Activated CD4-positive, CD25-positive, alpha-beta regulatory T cell treated with anti-CD3 and anti-CD28 coated beads, Interleukin-2, amount 50 U/mL, for 16 hours (primary cell): ENCODE data around the gene PLIN5.
A peak's percentile ranks its signal among the peaks of the same experiment; 100 is the strongest.
"Not testable (repeated sequence)": the region's sequence is repeated elsewhere in the genome, so short reads cannot be mapped to it uniquely, and the experiment has no call there.

Experiments used
- DNase-seq: peaks from one replicate; pipeline ENCODE4 v3.0.0-alpha.2; 2020; ENCODE audit warnings: low read depth, low spot score

PLIN5 gene

GRCh38 chr19:4567584-4568071 is 32.6 kb upstream of the PLIN5 start:
- DNase-seq: peak; percentile 29

DNA sequence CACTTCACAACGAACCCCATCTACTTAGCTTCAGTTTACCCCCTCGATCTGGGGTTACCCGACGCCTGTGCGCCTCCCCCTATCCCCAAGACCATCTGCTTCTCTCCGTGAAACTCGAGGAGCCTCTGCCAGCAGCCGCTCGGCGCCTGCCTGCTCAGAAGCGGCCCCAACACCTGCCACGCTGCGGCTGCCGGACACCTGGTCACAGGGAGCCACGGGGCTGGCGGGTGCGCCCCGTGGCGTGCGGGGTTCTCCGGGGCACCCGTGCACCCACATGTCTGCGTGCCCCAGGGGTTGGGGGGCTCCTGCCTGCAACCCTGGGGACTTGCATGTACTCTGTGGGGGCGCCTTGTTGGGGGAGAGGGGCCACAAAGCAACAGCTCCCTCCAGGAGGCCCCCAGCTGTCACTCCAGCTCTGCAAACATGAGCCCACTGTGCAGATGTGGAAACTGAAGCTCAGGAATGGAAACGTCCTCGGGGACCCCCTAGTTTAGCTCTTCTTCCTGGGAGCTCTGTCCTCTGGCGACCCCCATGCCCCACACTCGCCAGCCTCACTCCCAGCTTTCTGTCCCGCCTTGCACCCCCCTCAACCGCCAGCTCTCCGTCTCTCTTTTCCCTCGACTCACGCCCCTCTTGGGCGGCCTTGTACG is 31.5 kb upstream of the PLIN5 start:
- DNase-seq: no peak

GRCh38 chr19:4563562-4563961 is 28.5 kb upstream of the PLIN5 start:
- DNase-seq: not testable (repeated sequence)

DNA sequence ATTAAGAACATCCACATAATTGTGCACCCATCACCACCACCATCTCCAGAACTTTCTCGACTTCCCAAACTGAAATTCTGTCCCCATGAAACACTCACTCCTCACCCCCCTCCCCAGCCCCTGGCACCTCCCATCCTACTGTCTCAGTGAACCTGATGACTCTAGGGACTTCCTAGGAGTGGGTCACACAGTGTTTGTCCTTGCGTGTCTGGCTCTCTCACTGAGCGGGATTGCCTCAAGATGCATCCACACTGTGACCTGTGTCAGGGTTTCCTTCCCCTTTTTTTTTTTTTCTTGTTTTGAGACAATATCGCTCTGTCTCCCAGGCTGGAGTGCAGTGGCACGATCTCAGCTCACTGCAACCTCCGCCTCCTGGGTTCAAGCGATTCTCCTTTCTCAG is 27.1 kb upstream of the PLIN5 start:
- DNase-seq: not testable (repeated sequence)

GRCh38 chr19:4559569-4559968 is 24.5 kb upstream of the PLIN5 start, which contains the start of gene SEMA6B:
Gene SEMA6B, minus strand, starts transcription at chr19:4559684. Its CDS starts 1,227 bp downstream, at chr19:4558457.
- no peak for DNase-seq

GRCh38 chr19:4557971-4558941 is 23.2 kb upstream of the PLIN5 start:
- no peak for DNase-seq

DNA sequence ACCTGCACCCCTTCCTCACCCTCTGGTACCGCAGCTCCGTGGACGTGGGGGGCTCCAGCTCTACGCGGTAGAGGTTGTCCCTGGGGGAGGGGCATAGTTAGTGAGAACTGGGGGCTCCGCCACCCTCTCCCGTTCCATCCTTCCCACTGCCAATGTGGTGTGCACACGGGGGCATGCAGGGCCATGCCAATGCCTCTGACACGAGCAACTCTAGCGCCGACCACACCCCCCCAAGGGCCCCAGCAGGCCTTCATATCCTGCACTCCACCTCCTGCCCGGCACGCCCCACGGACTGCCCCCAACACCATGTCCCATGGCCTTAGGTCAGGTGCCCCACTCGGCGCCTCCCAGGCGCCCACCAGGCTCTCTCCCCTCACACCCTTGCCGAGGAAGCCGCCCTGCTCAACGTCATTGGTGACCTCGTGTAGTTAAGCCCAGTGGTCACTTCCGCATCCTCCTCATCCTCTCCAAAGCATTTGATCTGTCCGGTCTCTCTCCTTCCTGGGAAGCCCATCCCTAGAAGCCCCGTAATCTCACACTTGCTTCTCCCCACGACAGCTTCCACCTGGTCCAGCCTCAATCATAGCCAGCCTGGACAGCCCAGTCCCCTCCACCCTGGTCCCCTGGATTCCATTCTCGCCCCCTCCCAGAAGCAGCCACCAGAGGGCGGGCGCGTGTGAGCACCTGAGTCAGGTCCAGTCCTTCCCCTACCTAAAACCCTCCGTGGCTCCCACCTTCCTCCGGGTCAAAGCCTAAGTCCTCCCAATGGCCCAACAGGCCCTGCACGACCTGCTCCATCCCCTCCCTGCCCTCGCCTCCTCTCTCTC is 22.3 kb upstream of the PLIN5 start:
- no peak for DNase-seq

GRCh38 chr19:4556597-4557127 is 21.6 kb upstream of the PLIN5 start:
- no peak for DNase-seq

DNA sequence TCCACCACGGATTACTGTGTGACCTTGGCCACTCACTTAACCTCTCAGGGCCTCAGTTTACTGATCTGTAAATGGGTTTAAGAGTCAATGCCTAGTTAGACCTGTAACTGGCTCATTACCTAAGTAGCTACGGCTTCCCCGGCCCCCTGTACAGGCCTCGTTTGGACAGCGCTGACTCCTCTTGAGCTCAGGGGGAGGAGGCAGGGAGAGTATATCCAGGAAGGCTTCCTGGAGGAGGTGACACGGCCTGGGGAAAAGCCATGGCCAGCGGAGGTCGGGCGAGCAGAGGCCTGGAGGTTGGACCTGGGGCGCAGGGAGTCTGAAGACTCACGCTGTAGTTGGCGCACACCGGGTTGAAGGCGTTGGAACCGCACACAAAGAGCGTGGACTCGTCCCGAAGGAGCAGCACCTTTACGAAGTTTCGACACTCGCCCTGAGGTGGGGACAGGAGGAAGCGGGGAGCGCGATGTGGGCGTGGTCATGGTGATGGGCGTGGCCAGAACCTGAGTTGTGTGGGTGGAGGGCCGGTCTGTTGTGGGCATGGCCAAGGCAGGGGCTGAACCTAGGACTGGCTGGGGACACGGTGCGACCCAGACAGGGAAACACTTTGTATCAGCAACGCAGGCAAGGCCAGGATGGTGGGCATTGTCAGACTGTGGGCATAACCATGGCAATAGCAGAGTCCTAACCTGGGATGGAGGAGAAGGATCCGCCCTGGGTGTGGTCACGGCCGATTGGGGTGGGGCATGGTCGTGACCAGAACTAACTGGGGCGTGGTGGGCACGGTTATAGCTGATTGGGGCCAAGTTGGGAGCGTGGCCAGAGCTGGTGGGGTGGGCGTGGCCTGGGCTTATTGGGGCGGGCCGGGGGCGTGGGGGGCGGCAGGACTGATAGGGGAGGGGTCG is 20.9 kb upstream of the PLIN5 start:
- DNase-seq: no peak

GRCh38 chr19:4554717-4555116 is 19.7 kb upstream of the PLIN5 start:
- no peak for DNase-seq

- no peak for DNase-seq
Observed at GRCh38 chr19:4553775-4554174, 18.8 kb upstream of the PLIN5 start.

DNA sequence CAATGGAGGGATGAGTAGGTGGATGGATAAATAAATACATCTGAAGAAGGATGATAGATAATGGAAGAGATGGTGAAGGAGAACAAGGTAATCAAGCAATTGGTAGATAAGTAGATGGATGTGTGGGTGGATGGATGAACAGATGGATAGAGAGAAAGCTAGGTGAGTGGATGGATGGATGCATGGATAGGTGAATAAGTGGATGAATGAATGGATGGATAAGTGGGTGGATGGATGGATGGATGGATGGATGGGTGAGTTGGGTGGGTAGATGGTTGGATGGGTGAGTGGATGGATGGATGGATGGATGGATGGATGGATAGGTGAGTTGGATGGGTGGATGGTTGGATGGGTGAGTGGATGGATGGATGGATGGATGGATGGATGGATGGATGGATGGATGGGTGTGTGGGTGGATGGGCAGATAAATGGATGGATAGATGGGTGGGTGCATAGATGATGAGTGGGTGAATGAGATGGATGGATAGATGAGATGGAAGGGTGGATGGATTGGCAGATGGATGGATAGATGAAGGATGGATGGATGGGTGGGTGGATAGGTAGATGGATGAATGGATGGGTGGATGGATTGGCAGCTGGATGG is 18.2 kb upstream of the PLIN5 start:
- no peak for DNase-seq

DNA sequence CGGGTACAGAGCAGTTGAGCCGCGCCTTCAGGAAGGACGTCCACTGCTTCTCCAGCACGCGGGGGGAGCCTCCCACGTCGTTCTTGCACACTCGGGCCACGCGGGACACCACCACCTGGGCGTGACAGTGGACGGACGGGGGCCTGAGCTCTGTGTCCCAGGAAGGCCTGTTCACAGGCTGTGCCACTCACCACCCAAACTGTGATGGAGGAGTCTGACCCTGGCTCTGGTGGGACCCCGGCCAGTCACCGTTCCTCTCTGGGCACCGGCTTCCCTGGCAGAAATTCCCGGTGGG is 17.4 kb upstream of the PLIN5 start:
- no peak for DNase-seq

DNA sequence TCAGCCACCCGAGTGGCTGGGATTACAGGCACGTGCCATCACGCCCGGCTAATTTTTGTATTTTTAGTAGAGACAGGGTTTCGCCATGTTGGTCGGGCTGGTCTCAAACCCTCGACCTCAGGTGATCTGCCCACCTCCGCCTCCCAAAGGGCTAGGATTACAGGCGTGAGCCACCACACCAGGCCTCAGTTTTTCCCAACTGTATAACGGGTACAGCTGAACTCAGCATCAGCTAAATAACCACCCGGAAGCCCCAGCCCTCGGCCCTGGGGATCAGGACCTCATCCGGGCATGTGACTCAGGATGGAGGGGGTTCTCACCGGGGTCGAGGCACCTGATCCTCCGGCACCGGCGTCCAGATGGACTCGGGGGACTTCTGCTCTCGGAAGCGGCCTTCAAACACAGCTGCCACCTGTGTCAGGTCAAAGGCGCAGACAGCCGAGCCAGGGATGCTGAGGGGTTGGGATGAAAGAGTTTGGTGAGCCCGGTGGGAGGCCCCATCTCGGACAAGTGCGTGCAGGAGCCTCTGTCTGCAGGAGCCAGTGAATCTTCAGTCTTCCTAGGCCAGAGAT is 15.5 kb upstream of the PLIN5 start:
- no peak for DNase-seq

- no peak for DNase-seq
Observed at GRCh38 chr19:4550018-4550417, 15.0 kb upstream of the PLIN5 start.

- DNase-seq: no peak
Observed at GRCh38 chr19:4548238-4548584, 13.2 kb upstream of the PLIN5 start.

DNA sequence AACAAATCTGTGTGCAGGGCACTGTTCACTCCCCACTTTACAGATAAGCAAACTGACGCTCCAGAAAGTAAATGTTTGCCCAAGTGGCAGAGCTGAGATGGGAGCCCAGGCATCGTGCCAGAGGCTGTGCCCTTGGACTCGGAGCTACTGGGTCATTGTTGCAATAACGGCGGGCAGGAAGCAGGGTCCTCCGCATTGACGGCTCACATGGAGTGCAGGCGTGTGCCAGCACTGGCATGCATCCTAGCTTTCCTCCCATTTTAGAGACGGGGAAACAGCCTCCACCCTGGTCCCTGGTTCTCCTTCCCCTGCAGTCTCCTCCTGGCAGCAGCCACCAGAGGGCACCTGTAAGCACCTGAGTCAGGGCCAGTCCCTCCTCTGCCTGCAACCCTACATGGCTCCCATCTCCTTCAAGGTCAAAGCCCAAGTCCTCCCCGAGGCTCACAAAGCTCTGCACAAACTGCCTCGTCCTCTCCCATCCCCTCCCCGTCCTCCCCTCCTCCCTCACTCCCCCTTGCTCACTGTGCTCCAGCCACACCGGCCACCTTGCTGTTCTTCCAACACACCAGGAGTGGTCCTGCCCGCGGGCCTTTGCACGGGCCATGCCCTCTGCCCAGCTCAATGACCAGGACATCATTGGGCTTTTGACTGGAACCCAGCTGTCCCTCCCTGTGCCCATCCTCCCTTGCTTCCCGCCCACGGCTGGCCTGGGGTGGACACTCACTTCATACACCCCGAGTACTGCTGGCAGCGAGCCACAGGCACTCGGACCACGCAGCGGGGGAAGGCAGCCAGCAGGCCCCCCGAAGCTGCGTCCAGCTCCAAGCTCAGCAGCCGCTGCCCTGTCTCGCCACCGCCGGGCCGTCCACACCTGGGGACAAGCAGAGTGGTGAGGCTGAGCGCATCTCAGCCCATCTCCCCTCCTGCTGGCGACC is 12.5 kb upstream of the PLIN5 start:
- DNase-seq: no peak

- no peak for DNase-seq
Observed at GRCh38 chr19:4543842-4544647, 9.0 kb upstream of the PLIN5 start.
